Neural cell (in vitro differentiated cells): ENCODE data around the gene LRRC3. TPM values are rescaled to one million over a fixed set of nuclear protein-coding genes. Genes with fewer than 3 reads are reported as not detected.

Source experiments
- H2AFZ ChIP-seq: fragments of 200-600, 300-800 bp; sonication (generic), shearing (Covaris generic); 2 replicates; pipeline ENCODE4 v1.6.0; 2014; ENCODE audit warnings: low read depth, mild to moderate bottlenecking, antibody characterized with exemption, low read length, moderate library complexity
- H3F3A ChIP-seq: fragments of 200-600 bp; shearing (Covaris generic); 2 replicates; pipeline ENCODE4 v1.6.1; 2016; ENCODE audit warnings: mild to moderate bottlenecking, moderate library complexity, mixed read lengths, antibody characterized with exemption, low read length; ENCODE audit not compliant: insufficient read depth, poor library complexity, severe bottlenecking
- H3K27ac ChIP-seq: fragments of 200-600, 300-800 bp; sonication (generic), shearing (Covaris generic); 2 replicates; pipeline ENCODE4 v1.5.1; 2014; ENCODE audit warnings: mild to moderate bottlenecking, low read length, moderate library complexity
- H3K27me3 ChIP-seq: fragments of 300-800, 200-600 bp; sonication (generic), shearing (Covaris generic); 2 replicates; pipeline ENCODE4 v1.6.0; 2014; ENCODE audit warnings: mild to moderate bottlenecking, low read depth, low read length, moderate library complexity; ENCODE audit not compliant: insufficient read depth
- H3K36me3 ChIP-seq: fragments of 300-800, 200-600 bp; sonication (generic), shearing (Covaris generic); 2 replicates; pipeline ENCODE4 v1.5.1; 2014; ENCODE audit warnings: mild to moderate bottlenecking, antibody characterized with exemption, low read length, moderate library complexity; ENCODE audit not compliant: insufficient read depth
- H3K4me2 ChIP-seq: fragments of 300-800, 200-600 bp; sonication (generic), shearing (Covaris generic); 2 replicates; pipeline ENCODE4 v1.6.0; 2014; ENCODE audit warnings: mild to moderate bottlenecking, low read length
- H3K4me3 ChIP-seq: fragments of 300-800, 200-600 bp; sonication (generic), shearing (Covaris generic); 2 replicates; pipeline ENCODE4 v1.5.1; 2014; ENCODE audit warnings: mild to moderate bottlenecking, low read length, moderate library complexity
- H3K79me2 ChIP-seq: fragments of 200-600 bp; shearing (Covaris generic); replicated peaks from 2 replicates; pipeline ENCODE4 v1.6.0; 2014; ENCODE audit warnings: mild to moderate bottlenecking, low read length, moderate library complexity; ENCODE audit not compliant: insufficient read depth
- H3K9ac ChIP-seq: fragments of 300-800, 200-600 bp; sonication (generic), shearing (Covaris generic); 2 replicates; pipeline ENCODE4 v1.6.1; 2016; ENCODE audit warnings: mild to moderate bottlenecking, low read length, mixed read lengths
- H3K9me2 ChIP-seq: fragments of 200-600 bp; shearing (Covaris generic); 2 replicates; pipeline ENCODE4 v1.6.1; 2016; ENCODE audit warnings: mild to moderate bottlenecking, low read length, mixed read lengths; ENCODE audit not compliant: insufficient read depth
- H3K9me3 ChIP-seq: fragments of 200-600, 300-800 bp; sonication (generic), shearing (Covaris generic); 2 replicates; pipeline ENCODE4 v1.6.1; 2016; ENCODE audit warnings: mild to moderate bottlenecking, mixed run types, low read length, moderate library complexity, mixed read lengths
- H4K20me1 ChIP-seq: fragments of 200-600 bp; shearing (Covaris generic); 2 replicates; pipeline ENCODE4 v1.6.1; 2016; ENCODE audit warnings: mild to moderate bottlenecking, mixed run types; ENCODE audit not compliant: insufficient read depth
- CTCF ChIP-seq: fragments of 450-650 bp; IDR thresholded peaks from 2 replicates; pipeline ENCODE4 v1.5.1; 2014; ENCODE audit warnings: antibody characterized with exemption, mild to moderate bottlenecking, moderate library complexity; ENCODE audit not compliant: poor library complexity, severe bottlenecking
- EP300 ChIP-seq: fragments of 450-650 bp; conservative IDR thresholded peaks from 2 replicates; pipeline ENCODE4 v1.6.1; 2014; ENCODE audit warnings: antibody characterized with exemption, mild to moderate bottlenecking, moderate library complexity; ENCODE audit not compliant: poor library complexity, severe bottlenecking
- EZH2 ChIP-seq: fragments of 200-600, 300-800 bp; shearing (Covaris generic), sonication (generic); IDR thresholded peaks from 2 replicates; pipeline ENCODE4 v1.6.1; 2014; ENCODE audit warnings: antibody characterized with exemption, low read length, borderline replicate concordance, mild to moderate bottlenecking; ENCODE audit not compliant: insufficient read depth, poor library complexity, severe bottlenecking
- MXI1 ChIP-seq: fragments of 450-650 bp; conservative IDR thresholded peaks from 2 replicates; pipeline ENCODE4 v1.6.1; 2014; ENCODE audit warnings: antibody characterized with exemption, mild to moderate bottlenecking; ENCODE audit not compliant: poor library complexity, severe bottlenecking
- POLR2AphosphoS5 ChIP-seq: IDR thresholded peaks from 2 replicates; pipeline ENCODE4 v1.6.1; 2012
- RAD21 ChIP-seq: fragments of 450-650 bp; conservative IDR thresholded peaks from 2 replicates; pipeline ENCODE4 v1.6.1; 2014; ENCODE audit warnings: antibody characterized with exemption, mild to moderate bottlenecking, moderate library complexity
- REST ChIP-seq: IDR thresholded peaks from 2 replicates; pipeline ENCODE4 v1.6.1; 2012; ENCODE audit warnings: borderline replicate concordance
- SMC3 ChIP-seq: fragments of 450-650 bp; conservative IDR thresholded peaks from 2 replicates; pipeline ENCODE4 v1.6.1; 2014; ENCODE audit warnings: antibody characterized with exemption, mild to moderate bottlenecking, moderate library complexity; ENCODE audit not compliant: poor library complexity
- TAF1 ChIP-seq: IDR thresholded peaks from 2 replicates; pipeline ENCODE4 v1.6.1; 2012; ENCODE audit warnings: low read depth
- polyA plus RNA-seq: library from polyadenylated mRNA; depleted of rRNA; stranded (reverse); fragments of >200 nt; gene quantifications from 2 replicates; pipeline ENCODE4 v1.2.3, GENCODE V29; 2014

LRRC3 gene
- polyA plus RNA-seq, 1 donor from 2014 or later = 3.8 TPM

GRCh38 chr21:44508711-44509445 lies 53.6 kb downstream of the LRRC3 start:
- Histone ChIP-seq H4K20me1 (no peaks in the 10 kb centered on the region), H3K9me3 (no peaks in the 10 kb centered on the region), H3F3A (no peaks in the 10 kb centered on the region), H3K27me3 (no peaks in the 10 kb centered on the region), H3K4me3 (no peak overlapping the region), H3K9me2 (no peaks in the 10 kb centered on the region), H3K27ac (no peak overlapping the region), H3K36me3 (no peaks in the 10 kb centered on the region), H3K79me2 (no peaks in the 10 kb centered on the region), H3K4me2 (no peak overlapping the region), H2AFZ (no peak overlapping the region), H3K9ac (no peak overlapping the region)
- TF ChIP-seq TAF1 = no peak
- TF ChIP-seq SMC3 = no peak
- no peak for TF ChIP-seq RAD21
- no peak for TF ChIP-seq POLR2AphosphoS5
- TF ChIP-seq CTCF = no peak
- no peak for TF ChIP-seq REST
- TF ChIP-seq EZH2 = no peak
- no peak for TF ChIP-seq EP300
- no peak for TF ChIP-seq MXI1

GRCh38 chr21:44509539-44509938 lies 54.2 kb downstream of the LRRC3 start:
- H3K9me3 ChIP-seq = no peaks in the 10 kb centered on the region
- no peaks in the 10 kb centered on the region for H4K20me1 ChIP-seq
- no peaks in the 10 kb centered on the region for H3F3A ChIP-seq
- H3K9ac ChIP-seq = no peak overlapping the region
- no peaks in the 10 kb centered on the region for H3K36me3 ChIP-seq
- no peak overlapping the region for H3K27ac ChIP-seq
- H3K4me2 ChIP-seq = no peak overlapping the region
- H3K9me2 ChIP-seq = no peaks in the 10 kb centered on the region
- H3K4me3 ChIP-seq = no peak overlapping the region
- no peak overlapping the region for H2AFZ ChIP-seq
- no peaks in the 10 kb centered on the region for H3K79me2 ChIP-seq
- no peaks in the 10 kb centered on the region for H3K27me3 ChIP-seq
- TF ChIP-seq SMC3 (no peak), MXI1 (no peak), POLR2AphosphoS5 (no peak), TAF1 (no peak), CTCF (no peak), EZH2 (no peak), RAD21 (no peak), REST (no peak), EP300 (no peak)
